HT-29 (cell line): ENCODE data around the gene REV3L. TPM values are rescaled to one million over a fixed set of nuclear protein-coding genes. Genes with fewer than 3 reads are reported as not detected.
A peak's percentile ranks its signal among the peaks of the same experiment; 100 is the strongest.
"Not testable (repeated sequence)": the region's sequence is repeated elsewhere in the genome, so short reads cannot be mapped to it uniquely, and the experiment has no call there.

Source experiments
- DNase-seq: peaks from one replicate; pipeline ENCODE4 v3.0.0-alpha.2; 2015; ENCODE audit warnings: low spot score
- total RNA-seq: library from RNA; depleted of rRNA; stranded (reverse); fragments of >200 nt; shearing (Covaris generic); gene quantifications from 2 replicates; pipeline ENCODE4 v1.2.3, GENCODE V29; 2014

REV3L gene
- total RNA-seq, 1 experiment from 2014 or later, result 9.4 TPM

GRCh38 chr6:111379831-111380230 lies 103.2 kb downstream of the REV3L start:
- DNase-seq, result no peak

- no peak for DNase-seq
Measured at GRCh38 chr6:111379302-111379701, 103.7 kb downstream of the REV3L start.

GRCh38 chr6:111377558-111378120 lies 105.4 kb downstream of the REV3L start:
- no peak for DNase-seq

- no peak for DNase-seq
Measured at GRCh38 chr6:111367393-111368088, 115.5 kb downstream of the REV3L start.

GRCh38 chr6:111361648-111362047 lies 121.4 kb downstream of the REV3L start:
- peak; percentile 45 for DNase-seq

GRCh38 chr6:111358454-111358853 lies 124.6 kb downstream of the REV3L start:
- DNase-seq, result no peak

GRCh38 chr6:111357705-111358104 lies 125.3 kb downstream of the REV3L start:
- DNase-seq, result no peak

GRCh38 chr6:111356551-111356950 lies 126.5 kb downstream of the REV3L start:
- DNase-seq, result no peak

GRCh38 chr6:111354758-111355555 lies 128.1 kb downstream of the REV3L start:
- DNase-seq, result no peak

- DNase-seq, result no peak
Measured at GRCh38 chr6:111353912-111354462, 129.0 kb downstream of the REV3L start.

GRCh38 chr6:111347589-111347988 lies 135.4 kb downstream of the REV3L start:
- no peak for DNase-seq

GRCh38 chr6:111342913-111343312 lies 140.1 kb downstream of the REV3L start:
- DNase-seq, result no peak

GRCh38 chr6:111339294-111339693 lies 143.7 kb downstream of the REV3L start:
- no peak for DNase-seq

GRCh38 chr6:111338843-111339242 lies 144.2 kb downstream of the REV3L start:
- DNase-seq, result no peak

GRCh38 chr6:111337829-111338236 lies 145.2 kb downstream of the REV3L start:
- DNase-seq, result no peak

GRCh38 chr6:111329882-111330633 lies 153.0 kb downstream of the REV3L start:
- no peak for DNase-seq

GRCh38 chr6:111326563-111326962 lies 156.5 kb downstream of the REV3L start:
- no peak for DNase-seq

GRCh38 chr6:111322145-111322544 lies 160.9 kb downstream of the REV3L start:
- no peak for DNase-seq

GRCh38 chr6:111307950-111308349 lies 175.1 kb downstream of the REV3L start:
- not testable (repeated sequence) for DNase-seq

- no peak for DNase-seq
Measured at GRCh38 chr6:111307275-111307858, 175.7 kb downstream of the REV3L start.
